ENCODE measurements around the gene DGCR8.
"Not testable (repeated sequence)": the region's sequence is repeated elsewhere in the genome, so short reads cannot be mapped to it uniquely, and the experiment has no call there.

DGCR8 gene

DNA sequence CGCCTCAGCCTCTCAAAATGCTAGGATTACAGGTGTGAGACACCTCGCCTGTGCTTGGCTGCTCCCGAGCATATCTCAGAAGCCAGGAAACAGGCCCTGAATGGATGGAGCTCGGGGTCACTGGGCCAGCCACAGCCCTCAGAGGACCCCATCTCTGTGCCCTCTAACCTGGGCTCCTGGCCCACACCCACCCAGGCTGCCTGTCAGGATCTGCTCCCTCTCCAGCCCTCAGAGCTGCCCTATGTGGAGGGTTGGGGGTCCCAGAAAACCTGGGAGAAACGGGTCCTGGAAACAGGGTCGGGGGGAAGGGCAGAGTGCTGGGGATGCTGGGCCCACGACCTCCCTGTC lies 76.0 kb downstream of the DGCR8 start:
- no peaks in the 10 kb centered on the region for H3K4me1 Mint-ChIP-seq
- H3K9me3 Mint-ChIP-seq: no peaks in the 10 kb centered on the region
- H3K36me3 Mint-ChIP-seq (ENCODE audit: low read depth): no peaks in the 10 kb centered on the region
- H3K27ac Mint-ChIP-seq: no peak overlapping the region
- H3K4me3 Mint-ChIP-seq: no peak overlapping the region
- no peak for ATAC-seq
- DNase-seq: no peak
- peaks cover 4% of the 10 kb centered on the region for H3K27me3 Mint-ChIP-seq

DNA sequence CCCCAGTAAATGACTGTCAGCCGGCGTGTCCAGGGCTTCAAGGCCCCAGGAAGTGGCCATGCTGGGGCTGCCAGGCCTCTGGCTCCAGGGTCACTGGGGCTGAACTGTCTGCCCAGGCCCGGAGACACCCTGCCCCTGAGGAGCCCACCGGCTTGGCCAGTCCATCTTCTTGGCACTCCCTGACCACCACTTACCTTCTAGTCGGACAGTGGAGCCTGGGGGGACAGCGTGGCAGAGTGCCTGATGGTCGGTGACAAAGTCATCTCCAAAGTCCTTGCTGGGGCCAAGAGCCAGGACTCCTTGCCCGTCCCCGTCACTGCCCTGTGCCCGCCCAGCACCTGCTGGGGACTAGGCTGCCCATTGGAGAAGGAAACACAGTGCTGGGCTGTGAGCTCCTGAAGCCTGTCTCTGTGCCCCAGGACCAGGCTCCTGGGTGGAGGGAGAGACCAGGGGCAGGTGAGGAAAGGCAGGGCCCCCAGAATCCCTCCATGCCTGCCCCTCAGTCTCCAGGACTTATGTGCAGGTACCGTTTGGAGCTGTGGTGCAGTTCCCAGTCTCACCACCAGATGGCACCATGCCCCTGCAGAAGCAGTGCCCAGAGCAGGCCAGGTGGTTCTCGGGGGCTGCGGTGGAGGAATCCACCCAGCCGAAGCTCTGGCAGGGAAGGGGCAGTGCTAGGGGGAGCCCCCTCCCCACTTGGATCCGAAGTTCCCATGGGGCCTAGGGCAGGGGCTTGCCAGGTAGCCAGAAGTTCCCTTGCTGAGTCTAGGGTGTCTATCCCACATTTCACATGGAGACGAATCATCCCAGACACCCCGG lies 76.8 kb downstream of the DGCR8 start:
- no peaks in the 10 kb centered on the region for H3K36me3 Mint-ChIP-seq (ENCODE audit: low read depth)
- no peaks in the 10 kb centered on the region for H3K4me1 Mint-ChIP-seq
- no peaks in the 10 kb centered on the region for H3K9me3 Mint-ChIP-seq
- ATAC-seq (peak; percentile 78), DNase-seq (peak; percentile 91)
- H3K27me3 Mint-ChIP-seq: peaks cover 4% of the 10 kb centered on the region
- no peak overlapping the region for H3K4me3 Mint-ChIP-seq
- no peak overlapping the region for H3K27ac Mint-ChIP-seq

DNA sequence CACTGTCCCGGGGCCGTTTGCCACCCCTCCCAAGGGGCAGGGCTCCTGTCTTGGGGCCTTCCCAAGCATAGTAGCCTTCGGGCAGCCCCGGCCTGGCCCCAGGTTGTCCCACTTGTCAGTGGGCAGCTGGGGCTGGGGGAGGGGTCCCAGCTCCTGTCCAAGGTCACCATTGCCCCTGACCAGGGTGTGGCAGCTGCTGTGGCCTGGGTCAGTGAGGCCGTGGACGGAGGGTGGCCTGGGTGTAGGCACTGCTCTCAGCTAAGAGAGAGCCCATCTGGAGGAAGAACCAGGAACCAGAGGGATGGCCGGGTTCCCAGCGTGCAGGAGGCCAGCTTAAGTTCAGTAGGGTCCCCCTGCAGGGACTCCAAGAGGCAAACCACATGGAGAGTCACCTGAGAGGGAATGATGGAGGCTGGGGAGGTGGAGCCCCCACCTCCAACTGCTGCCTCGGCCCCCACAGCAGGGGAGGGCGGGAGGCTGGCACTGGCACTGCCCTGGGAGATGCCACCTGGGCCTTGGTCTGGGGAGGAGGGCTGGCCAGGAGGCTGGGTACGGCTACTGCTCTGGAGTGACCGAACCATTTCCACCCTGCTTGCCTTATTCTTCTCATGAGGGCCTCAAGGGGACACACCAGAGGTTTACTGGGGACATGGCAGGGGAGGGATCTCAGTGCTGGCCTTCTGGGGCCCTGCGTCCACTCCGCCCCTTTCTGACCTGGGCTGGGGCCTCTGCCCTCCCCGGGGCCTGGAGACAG lies 77.6 kb downstream of the DGCR8 start:
- H3K9me3 Mint-ChIP-seq: no peaks in the 10 kb centered on the region
- H3K36me3 Mint-ChIP-seq (ENCODE audit: low read depth): no peaks in the 10 kb centered on the region
- no peak for DNase-seq
- H3K27me3 Mint-ChIP-seq: peaks cover 4% of the 10 kb centered on the region
- no peak overlapping the region for H3K27ac Mint-ChIP-seq
- ATAC-seq: no peak
- no peak overlapping the region for H3K4me3 Mint-ChIP-seq
- H3K4me1 Mint-ChIP-seq: no peaks in the 10 kb centered on the region

DNA sequence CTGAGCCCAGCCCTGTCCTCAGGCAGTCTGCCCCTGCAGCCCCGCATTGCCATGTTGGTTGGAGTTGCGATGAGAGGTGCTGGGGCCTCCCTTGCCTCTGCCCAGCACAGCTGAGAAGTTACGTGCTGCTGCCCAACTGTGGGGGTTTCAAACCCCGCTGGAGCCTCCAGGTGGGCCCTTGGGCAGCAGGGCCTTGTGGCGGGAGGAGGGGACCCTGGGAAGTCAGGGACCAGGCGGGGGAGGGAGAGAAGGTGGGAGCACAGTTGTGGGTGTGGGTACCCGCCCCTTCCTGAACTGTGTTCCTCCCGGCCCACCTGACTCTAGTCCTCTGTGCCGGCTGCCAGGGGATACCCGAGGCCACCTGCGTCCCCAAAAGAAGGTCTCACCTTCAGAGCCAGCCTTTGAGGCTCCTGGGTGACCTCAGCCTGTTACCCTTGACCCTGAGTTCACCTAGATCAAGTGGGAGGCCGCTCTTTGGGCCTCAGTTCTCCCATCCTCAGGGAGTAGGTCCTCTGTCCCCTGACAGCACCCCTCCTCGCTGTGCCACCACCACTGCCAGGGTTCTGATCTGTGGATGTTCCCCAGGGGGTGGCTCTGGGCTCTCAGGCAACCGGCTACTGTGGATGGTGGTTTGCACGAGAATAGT lies 78.5 kb downstream of the DGCR8 start:
- H3K4me1 Mint-ChIP-seq: no peaks in the 10 kb centered on the region
- H3K36me3 Mint-ChIP-seq (ENCODE audit: low read depth): no peaks in the 10 kb centered on the region
- H3K27me3 Mint-ChIP-seq: peaks cover 4% of the 10 kb centered on the region
- H3K4me3 Mint-ChIP-seq: no peak overlapping the region
- DNase-seq (no peak), ATAC-seq (no peak)
- no peaks in the 10 kb centered on the region for H3K9me3 Mint-ChIP-seq
- H3K27ac Mint-ChIP-seq: no peak overlapping the region

DNA sequence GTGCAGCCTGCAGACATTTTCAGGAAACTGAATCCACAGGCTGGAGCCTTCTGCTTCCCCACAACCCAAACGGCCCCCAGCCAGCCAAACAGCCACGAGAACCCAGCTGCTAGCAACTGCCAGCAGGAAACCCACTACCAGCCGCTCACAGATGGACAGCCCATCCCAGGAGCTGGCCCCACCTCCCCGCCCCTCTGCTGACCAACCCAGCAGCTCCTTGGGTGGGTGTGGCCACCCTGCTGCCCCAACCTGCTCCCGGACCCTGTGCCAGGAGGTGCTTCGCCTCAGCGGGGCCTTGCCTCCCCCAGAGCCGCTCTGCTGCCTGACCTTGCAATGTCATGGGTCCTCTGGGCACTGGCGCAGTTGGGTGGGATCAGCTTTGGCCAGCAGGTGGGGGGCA lies 79.0 kb downstream of the DGCR8 start:
- peaks cover 4% of the 10 kb centered on the region for H3K27me3 Mint-ChIP-seq
- H3K4me1 Mint-ChIP-seq: no peaks in the 10 kb centered on the region
- H3K9me3 Mint-ChIP-seq: no peaks in the 10 kb centered on the region
- no peak for ATAC-seq
- no peak for DNase-seq
- H3K4me3 Mint-ChIP-seq: no peak overlapping the region
- H3K36me3 Mint-ChIP-seq (ENCODE audit: low read depth): no peaks in the 10 kb centered on the region
- no peak overlapping the region for H3K27ac Mint-ChIP-seq

DNA sequence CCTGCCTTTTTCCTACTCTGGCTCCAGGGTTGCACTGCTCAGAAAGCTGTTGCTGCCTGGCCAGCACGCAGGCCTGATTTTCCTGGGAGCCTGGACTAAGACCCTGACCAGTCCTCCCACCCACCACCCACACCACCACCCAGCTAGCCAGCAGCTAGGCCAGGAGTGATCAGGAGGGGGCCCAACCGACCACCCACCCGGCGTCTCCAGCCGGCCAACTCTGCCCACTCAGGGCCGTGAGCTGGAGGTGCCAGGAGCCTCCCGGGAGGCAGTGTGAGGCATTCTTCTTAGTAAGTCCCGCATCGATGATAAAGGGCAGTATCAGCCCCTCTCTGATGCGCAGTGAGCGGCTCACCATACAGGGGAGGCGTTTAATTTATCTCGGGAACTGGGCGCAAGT lies 79.5 kb downstream of the DGCR8 start:
- not testable (repeated sequence) for H3K27ac Mint-ChIP-seq

DNA sequence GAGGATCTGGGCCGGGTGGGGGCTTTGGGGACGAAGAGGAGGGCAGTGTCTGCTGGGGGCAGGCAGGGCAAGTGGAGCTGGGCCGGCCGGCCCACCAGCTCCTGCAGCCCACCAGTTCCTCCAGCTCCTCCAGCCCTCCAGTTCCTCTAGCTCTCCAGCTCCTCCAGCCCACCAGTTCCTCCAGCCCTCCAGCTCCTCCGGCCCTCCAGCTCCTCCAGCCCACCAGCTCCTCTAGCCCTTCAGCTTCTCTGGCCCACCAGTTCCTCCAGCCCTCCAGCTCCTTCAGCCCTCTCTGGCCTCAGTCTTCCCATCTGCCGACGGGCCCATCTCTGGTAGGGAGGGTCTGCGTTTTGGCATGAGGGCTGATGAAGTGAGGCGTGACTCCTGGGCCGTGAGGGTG lies 80.0 kb downstream of the DGCR8 start:
- Mint-ChIP-seq H3K27ac (no peak overlapping the region), H3K36me3 (ENCODE audit: low read depth) (no peaks in the 10 kb centered on the region), H3K4me3 (no peak overlapping the region), H3K4me1 (peaks cover 2% of the 10 kb centered on the region), H3K27me3 (peaks cover 4% of the 10 kb centered on the region), H3K9me3 (no peaks in the 10 kb centered on the region)
- DNase-seq (no peak), ATAC-seq (no peak)

More for the DNA sequence above, 79.5 kb downstream of the DGCR8 start:
- not testable (repeated sequence) for H3K4me3 Mint-ChIP-seq; ATAC-seq; H3K9me3 Mint-ChIP-seq; H3K36me3 Mint-ChIP-seq (ENCODE audit: low read depth); H3K4me1 Mint-ChIP-seq; H3K27me3 Mint-ChIP-seq; DNase-seq

All from activated naive CD8-positive, alpha-beta T cell treated with anti-CD3 and anti-CD28 coated beads, Interleukin-2, amount 50 U/mL, for 24 hours (primary cell).